22Rv1 (cell line): ENCODE data around the gene CXCR2.

Experiments used
- CTCF ChIP-seq: fragments of 450-650 bp; IDR thresholded peaks from 2 replicates; pipeline ENCODE4 v1.5.1; 2017; ENCODE audit warnings: mild to moderate bottlenecking
- ZFX ChIP-seq: fragments of 450-650 bp; IDR thresholded peaks from 2 replicates; pipeline ENCODE4 v1.6.1; 2017; ENCODE audit warnings: antibody characterized with exemption, borderline replicate concordance

GRCh38 chr2:218166791-218167190 lies 41.0 kb downstream of the CXCR2 start, which contains the start of gene CXCR1:
- no peak for TF ChIP-seq CTCF
- no peak for TF ChIP-seq ZFX
